GM12801 (cell line): ENCODE data around the gene TBR1.

Source experiments
- TF ChIP-seq, protein P1 (sequence below): IDR thresholded peaks from one replicate; pipeline ENCODE4 v1.5.1; 2011; ENCODE audit warnings: control low read depth; ENCODE audit not compliant: insufficient read length; ENCODE audit errors: extremely low read depth

TBR1 gene

DNA sequence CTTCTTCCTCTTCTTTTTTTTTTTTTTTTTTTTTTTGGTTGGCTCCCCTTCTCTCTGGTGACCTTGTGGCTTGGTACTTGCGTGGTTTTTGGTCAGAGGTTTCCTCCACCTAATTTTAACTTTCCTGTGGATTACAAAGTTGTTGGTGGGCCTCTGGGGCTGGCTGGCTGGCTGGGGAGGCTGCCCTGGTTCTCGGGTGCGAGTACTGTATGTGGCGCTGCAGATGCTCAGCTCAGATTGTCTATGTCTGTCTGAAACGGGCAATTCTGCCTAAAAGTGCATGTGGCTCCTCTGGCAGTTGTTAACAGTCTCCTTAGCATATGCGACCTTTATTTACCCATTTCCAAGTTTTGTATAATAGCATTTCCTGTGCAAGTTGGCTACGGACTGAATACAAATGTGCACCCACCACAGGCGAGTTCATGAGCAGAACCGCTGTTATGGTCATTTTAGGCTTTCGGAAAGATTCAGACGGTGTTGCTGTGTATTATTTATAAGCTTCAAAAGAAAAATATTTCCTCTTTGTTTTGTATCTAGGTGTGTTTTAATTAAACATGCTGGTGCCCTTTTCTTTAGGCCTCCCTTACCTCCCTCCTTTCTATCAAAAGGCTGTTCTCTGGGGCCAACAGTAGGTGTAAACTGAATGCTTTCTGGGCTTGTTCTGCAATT is 4.4 kb downstream of the TBR1 start:
- TF ChIP-seq, protein P1, sequence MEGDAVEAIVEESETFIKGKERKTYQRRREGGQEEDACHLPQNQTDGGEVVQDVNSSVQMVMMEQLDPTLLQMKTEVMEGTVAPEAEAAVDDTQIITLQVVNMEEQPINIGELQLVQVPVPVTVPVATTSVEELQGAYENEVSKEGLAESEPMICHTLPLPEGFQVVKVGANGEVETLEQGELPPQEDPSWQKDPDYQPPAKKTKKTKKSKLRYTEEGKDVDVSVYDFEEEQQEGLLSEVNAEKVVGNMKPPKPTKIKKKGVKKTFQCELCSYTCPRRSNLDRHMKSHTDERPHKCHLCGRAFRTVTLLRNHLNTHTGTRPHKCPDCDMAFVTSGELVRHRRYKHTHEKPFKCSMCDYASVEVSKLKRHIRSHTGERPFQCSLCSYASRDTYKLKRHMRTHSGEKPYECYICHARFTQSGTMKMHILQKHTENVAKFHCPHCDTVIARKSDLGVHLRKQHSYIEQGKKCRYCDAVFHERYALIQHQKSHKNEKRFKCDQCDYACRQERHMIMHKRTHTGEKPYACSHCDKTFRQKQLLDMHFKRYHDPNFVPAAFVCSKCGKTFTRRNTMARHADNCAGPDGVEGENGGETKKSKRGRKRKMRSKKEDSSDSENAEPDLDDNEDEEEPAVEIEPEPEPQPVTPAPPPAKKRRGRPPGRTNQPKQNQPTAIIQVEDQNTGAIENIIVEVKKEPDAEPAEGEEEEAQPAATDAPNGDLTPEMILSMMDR, result no peak

DNA sequence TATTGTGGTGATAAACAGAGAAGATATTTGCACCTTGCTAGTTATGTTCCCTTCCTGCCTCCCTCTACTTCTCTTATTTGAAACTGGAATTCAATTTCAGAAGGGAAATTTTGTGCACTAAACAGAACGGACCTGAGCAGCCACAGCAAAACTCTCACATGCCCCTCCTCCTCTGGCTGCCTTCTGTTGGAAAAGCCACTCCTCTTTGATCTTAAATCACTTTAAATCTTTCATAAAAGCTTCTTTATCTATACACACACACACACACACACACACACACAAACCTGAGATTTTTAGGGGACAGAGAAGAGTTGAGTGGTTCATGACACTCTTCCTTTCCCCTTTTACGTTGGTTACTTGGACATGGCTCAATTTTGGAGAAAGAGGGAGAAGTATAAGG is 5.6 kb downstream of the TBR1 start:
- TF ChIP-seq, protein P1, result no peak

DNA sequence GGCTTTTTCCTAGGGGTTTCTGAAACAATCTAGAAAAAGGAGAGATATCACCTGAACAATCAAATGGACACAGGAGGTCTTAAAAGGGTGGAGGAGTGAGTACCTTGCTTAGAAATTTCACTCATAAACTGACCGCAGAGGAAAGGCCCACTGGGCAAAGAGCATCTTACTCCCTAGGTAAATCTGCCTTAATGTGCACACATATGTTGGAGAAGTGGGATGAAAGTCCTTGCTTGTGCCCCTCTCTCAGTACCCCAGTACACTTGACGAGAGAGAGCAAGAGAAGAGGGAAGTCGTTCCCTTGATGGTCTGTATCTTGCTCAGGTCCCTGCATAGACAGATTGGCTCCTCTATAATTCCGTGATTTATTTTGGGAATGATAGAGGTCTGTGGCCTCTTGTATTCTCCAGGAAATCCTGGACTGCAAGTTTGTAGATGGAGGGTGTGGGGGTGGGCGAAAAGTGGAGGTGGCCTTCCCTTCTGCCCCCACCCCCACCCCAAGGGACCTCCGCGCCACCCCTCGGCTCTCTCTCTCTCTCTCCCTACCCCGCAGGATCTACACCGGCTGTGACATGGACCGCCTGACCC is 6.8 kb downstream of the TBR1 start:
- TF ChIP-seq, protein P1, result no peak

DNA sequence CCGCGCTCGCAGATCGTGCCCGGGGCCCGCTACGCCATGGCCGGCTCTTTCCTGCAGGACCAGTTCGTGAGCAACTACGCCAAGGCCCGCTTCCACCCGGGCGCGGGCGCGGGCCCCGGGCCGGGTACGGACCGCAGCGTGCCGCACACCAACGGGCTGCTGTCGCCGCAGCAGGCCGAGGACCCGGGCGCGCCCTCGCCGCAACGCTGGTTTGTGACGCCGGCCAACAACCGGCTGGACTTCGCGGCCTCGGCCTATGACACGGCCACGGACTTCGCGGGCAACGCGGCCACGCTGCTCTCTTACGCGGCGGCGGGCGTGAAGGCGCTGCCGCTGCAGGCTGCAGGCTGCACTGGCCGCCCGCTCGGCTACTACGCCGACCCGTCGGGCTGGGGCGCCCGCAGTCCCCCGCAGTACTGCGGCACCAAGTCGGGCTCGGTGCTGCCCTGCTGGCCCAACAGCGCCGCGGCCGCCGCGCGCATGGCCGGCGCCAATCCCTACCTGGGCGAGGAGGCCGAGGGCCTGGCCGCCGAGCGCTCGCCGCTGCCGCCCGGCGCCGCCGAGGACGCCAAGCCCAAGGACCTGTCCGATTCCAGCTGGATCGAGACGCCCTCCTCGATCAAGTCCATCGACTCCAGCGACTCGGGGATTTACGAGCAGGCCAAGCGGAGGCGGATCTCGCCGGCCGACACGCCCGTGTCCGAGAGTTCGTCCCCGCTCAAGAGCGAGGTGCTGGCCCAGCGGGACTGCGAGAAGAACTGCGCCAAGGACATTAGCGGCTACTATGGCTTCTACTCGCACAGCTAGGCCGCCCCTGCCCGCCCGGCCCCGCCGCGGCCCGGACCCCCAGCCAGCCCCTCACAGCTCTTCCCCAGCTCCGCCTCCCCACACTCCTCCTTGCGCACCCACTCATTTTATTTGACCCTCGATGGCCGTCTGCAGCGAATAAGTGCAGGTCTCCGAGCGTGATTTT is 7.6 kb downstream of the TBR1 start:
- TF ChIP-seq, protein P1, result no peak

DNA sequence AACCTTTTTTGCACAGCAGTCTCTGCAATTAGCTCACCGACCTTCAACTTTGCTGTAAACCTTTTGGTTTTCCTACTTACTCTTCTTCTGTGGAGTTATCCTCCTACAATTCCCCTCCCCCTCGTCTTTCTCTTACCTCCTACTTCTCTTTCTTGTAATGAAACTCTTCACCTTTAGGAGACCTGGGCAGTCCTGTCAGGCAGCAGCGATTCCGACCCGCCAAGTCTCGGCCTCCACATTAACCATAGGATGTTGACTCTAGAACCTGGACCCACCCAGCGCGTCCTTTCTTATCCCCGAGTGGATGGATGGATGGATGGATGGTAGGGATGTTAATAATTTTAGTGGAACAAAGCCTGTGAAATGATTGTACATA is 8.3 kb downstream of the TBR1 start:
- TF ChIP-seq, protein P1, result no peak

DNA sequence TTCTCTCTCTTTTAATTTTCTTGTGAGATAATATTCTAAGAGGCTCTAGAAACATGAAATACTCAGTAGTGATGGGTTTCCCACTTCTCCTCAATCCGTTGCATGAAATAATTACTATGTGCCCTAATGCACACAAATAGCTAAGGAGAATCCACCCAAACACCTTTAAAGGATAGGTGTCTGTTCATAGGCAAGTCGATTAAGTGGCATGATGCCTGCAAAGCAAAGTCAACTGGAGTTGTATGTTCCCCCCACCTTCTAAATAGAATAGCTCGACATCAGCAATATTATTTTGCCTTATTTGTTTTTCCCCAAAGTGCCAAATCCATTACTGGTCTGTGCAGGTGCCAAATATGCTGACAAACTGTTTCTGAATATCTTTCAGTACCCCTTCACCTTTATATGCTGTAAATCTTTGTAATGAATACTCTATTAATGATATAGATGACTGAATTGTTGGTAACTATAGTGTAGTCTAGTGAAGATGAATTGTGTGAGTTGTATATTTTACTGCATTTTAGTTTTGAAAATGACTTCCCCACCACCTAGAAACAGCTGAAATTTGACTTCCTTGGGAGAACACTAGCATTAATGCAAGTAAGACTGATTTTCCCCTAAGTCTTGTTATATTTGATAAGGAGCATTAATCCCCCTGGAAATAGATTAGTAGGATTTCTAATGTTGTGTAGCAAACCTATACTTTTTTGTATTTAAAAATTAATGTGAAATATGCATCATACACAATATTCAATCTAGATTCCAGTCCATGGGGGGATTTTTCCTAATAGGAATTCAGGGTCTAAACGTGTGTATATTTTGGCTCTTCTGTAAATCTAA is 9.0 kb downstream of the TBR1 start:
- TF ChIP-seq, protein P1, result no peak
